ENCODE data around the gene SLC30A10. TPM values are rescaled to one million over a fixed set of nuclear protein-coding genes. Genes with fewer than 3 reads are reported as not detected.
"Not testable (repeated sequence)": the region's sequence is repeated elsewhere in the genome, so short reads cannot be mapped to it uniquely, and the experiment has no call there.

SLC30A10 gene
- total and polyA plus RNA-seq, 2 of the 13 experiments (the other 11 are each of a cell fraction or from before 2014, with no cell fraction given), result 20.9 to 30.2 TPM

- Histone ChIP-seq H3K27ac (ENCODE audit: extremely low read length, insufficient read depth, low read length) (no peak overlapping the region), H2AFZ (ENCODE audit: low read length) (no peak overlapping the region), H3K27me3 (ENCODE audit: control insufficient read depth in 1 of 2, insufficient read depth in 2 of 2, low read length in 2 of 2) (no peaks in the 10 kb centered on the region), H3K36me3 (replicated peaks in 1 of 2; ENCODE audit: control insufficient read depth in 1 of 2, insufficient read depth in 2 of 2, low read length in 2 of 2) (no peaks in the 10 kb centered on the region), H4K20me1 (ENCODE audit: insufficient read depth, low read length) (no peaks in the 10 kb centered on the region), H3K4me2 (ENCODE audit: low read depth, low read length) (no peak overlapping the region), H3K9me3 (ENCODE audit: low read length) (no peaks in the 10 kb centered on the region), H3K4me3 (replicated peaks in 1 of 3; ENCODE audit: insufficient read depth in 1 of 3, low read depth in 2 of 3, low read length in 3 of 3) (no peak overlapping the region), H3K9ac (ENCODE audit: insufficient read depth, low read depth, low read length) (no peak overlapping the region), H3K4me1 (ENCODE audit: insufficient read depth, low read length) (peaks cover 10% of the 10 kb centered on the region), H3K79me2 (ENCODE audit: insufficient read depth, low read length) (no peaks in the 10 kb centered on the region)
- TF ChIP-seq ZXDC (CRISPR knock-in tag; IDR thresholded peaks at IDR 0.05) (no peak), AGO2 (optimal IDR thresholded peaks at IDR 0.05; ENCODE audit: low read depth, low read length) (no peak), NBN (conservative IDR thresholded peaks at IDR 0.05) (no peak), NFIB (CRISPR knock-in tag; IDR thresholded peaks at IDR 0.05; ENCODE audit: borderline replicate concordance) (no peak), ZFP62 (CRISPR knock-in tag; IDR thresholded peaks at IDR 0.05) (no peak)
- ATAC-seq, result no peak; the same call in 2 of the 3 replicates
- no peak for FAIRE-seq
- no peak for DNase-seq (ENCODE audit: low spot score)
- POLR2A ChIA-PET, result interaction anchor here (1.0 kb wide), 1 partner anchor 9 kb away, joined by 3 read pairs; no protein-coding TSS in a partner anchor
- 25% methylated on average over 3 of the region's 3 CpGs for WGBS (ENCODE audit: low lambda C conversion rate)
- no TSS peak for BruUV-seq (replicated peaks)
- intact Hi-C loops (cut with micrococcal nuclease; ENCODE audit: unreplicated experiment), result no loop called here
- CTCF ChIA-PET (ENCODE audit: low intra/inter-chr PET ratio, low total read pairs), result no interaction called here
- in situ Hi-C loops (cut with HindIII; ENCODE audit: extremely low pct_ligation_motif_present, low pct_unique_long_range_greater_than_20kb), result no loop called here
Measured at GRCh38 chr1:219940707-219941106, 12.3 kb upstream of the SLC30A10 start.

GRCh38 chr1:219938706-219939105, 10.3 kb upstream of the SLC30A10 start:
- Histone ChIP-seq H3K4me3 (replicated peaks in 1 of 3; ENCODE audit: insufficient read depth in 1 of 3, low read depth in 2 of 3, low read length in 3 of 3) (no peak overlapping the region), H2AFZ (ENCODE audit: low read length) (no peak overlapping the region), H3K9me3 (ENCODE audit: low read length) (no peaks in the 10 kb centered on the region), H3K4me1 (ENCODE audit: insufficient read depth, low read length) (peaks cover 19% of the 10 kb centered on the region), H3K27ac (ENCODE audit: extremely low read length, insufficient read depth, low read length) (no peak overlapping the region), H3K4me2 (ENCODE audit: low read depth, low read length) (no peak overlapping the region), H3K9ac (ENCODE audit: insufficient read depth, low read depth, low read length) (no peak overlapping the region), H3K79me2 (ENCODE audit: insufficient read depth, low read length) (no peaks in the 10 kb centered on the region), H3K36me3 (replicated peaks in 1 of 2; ENCODE audit: control insufficient read depth in 1 of 2, insufficient read depth in 2 of 2, low read length in 2 of 2) (no peaks in the 10 kb centered on the region), H3K27me3 (ENCODE audit: control insufficient read depth in 1 of 2, insufficient read depth in 2 of 2, low read length in 2 of 2) (no peaks in the 10 kb centered on the region), H4K20me1 (ENCODE audit: insufficient read depth, low read length) (no peaks in the 10 kb centered on the region)
- ChIA-PET CTCF (ENCODE audit: low intra/inter-chr PET ratio, low total read pairs) (no interaction called here), POLR2A (no interaction called here)
- intact Hi-C loops (cut with micrococcal nuclease; ENCODE audit: unreplicated experiment) (no loop called here), in situ Hi-C loops (cut with HindIII; ENCODE audit: extremely low pct_ligation_motif_present, low pct_unique_long_range_greater_than_20kb) (no loop called here)
- no peak for FAIRE-seq
- DNase-seq (ENCODE audit: low spot score), result no peak
- no TSS peak for BruUV-seq (replicated peaks)
- TF ChIP-seq GABPA (IDR thresholded peaks at IDR 0.05; ENCODE audit: low read depth, low read length), result no peak
- TF ChIP-seq GABPA (CRISPR knock-in tag; IDR thresholded peaks at IDR 0.05; ENCODE audit: low read depth), result no peak
- TF ChIP-seq TBX3 (IDR thresholded peaks at IDR 0.05; ENCODE audit: borderline replicate concordance), result no peak
- no peak for TF ChIP-seq ZNF775 (CRISPR knock-in tag; IDR thresholded peaks at IDR 0.05; ENCODE audit: borderline replicate concordance)
- TF ChIP-seq MTF2 (CRISPR knock-in tag; IDR thresholded peaks at IDR 0.05; ENCODE audit: borderline replicate concordance), result no peak
- WGBS (ENCODE audit: low lambda C conversion rate), result 27% methylated on average over 2 of the region's 2 CpGs
- no peak; the same call in 2 of the 3 replicates for ATAC-seq

GRCh38 chr1:219933763-219934162, 5.4 kb upstream of the SLC30A10 start:
- DNase-seq (ENCODE audit: low spot score); H2AFZ ChIP-seq (ENCODE audit: low read length); H4K20me1 ChIP-seq (ENCODE audit: insufficient read depth, low read length); H3K4me3 ChIP-seq (replicated peaks in 1 of 3; ENCODE audit: insufficient read depth in 1 of 3, low read depth in 2 of 3, low read length in 3 of 3); H3K9ac ChIP-seq (ENCODE audit: insufficient read depth, low read depth, low read length); H3K27me3 ChIP-seq (ENCODE audit: control insufficient read depth in 1 of 2, insufficient read depth in 2 of 2, low read length in 2 of 2); CTCF ChIA-PET (ENCODE audit: low intra/inter-chr PET ratio, low total read pairs); H3K79me2 ChIP-seq (ENCODE audit: insufficient read depth, low read length); in situ Hi-C loops (cut with HindIII; ENCODE audit: extremely low pct_ligation_motif_present, low pct_unique_long_range_greater_than_20kb); FAIRE-seq; H3K9me3 ChIP-seq (ENCODE audit: low read length); H3K36me3 ChIP-seq (replicated peaks in 1 of 2; ENCODE audit: control insufficient read depth in 1 of 2, insufficient read depth in 2 of 2, low read length in 2 of 2); ATAC-seq; H3K27ac ChIP-seq (ENCODE audit: extremely low read length, insufficient read depth, low read length); POLR2A ChIA-PET; BruUV-seq (replicated peaks); H3K4me2 ChIP-seq (ENCODE audit: low read depth, low read length): not testable (repeated sequence)
- intact Hi-C loops (cut with micrococcal nuclease; ENCODE audit: unreplicated experiment), result loop anchor here (2.0 kb wide), 1 partner anchor 21 kb away; no protein-coding TSS in a partner anchor
- WGBS (ENCODE audit: low lambda C conversion rate), result 53% methylated on average over 11 of the region's 11 CpGs
- H3K4me1 ChIP-seq (ENCODE audit: insufficient read depth, low read length), result peaks cover 43% of the 10 kb centered on the region
